Endothelial cell of umbilical vein (primary cell): ENCODE data around the gene ZNF846. TPM values are rescaled to one million over a fixed set of nuclear protein-coding genes. Genes with fewer than 3 reads are reported as not detected.

ENCODE experiments used
- BruUV-seq: library from RNA; stranded (reverse); fragments of 400-500 nt; replicated peaks from 2 replicates; lab custom pipeline; 2021; lab: Mats Ljungman, UMichigan
- CTCF ChIA-PET: fragments of 300-600, 350-600 bp; sonication (Branson Sonifier 250); formaldehyde crosslinking; loops from one replicate; lab custom pipeline; 2021; ENCODE audit warnings: antibody characterized with exemption, inconsistent platforms; lab: Charles Lee
- POLR2A ChIA-PET: fragments of 300-600, 350-600 bp; sonication (Branson Sonifier 250); formaldehyde crosslinking; loops from one replicate; lab custom pipeline; 2021; ENCODE audit warnings: antibody characterized with exemption, inconsistent platforms; lab: Charles Lee
- DNase-seq: peaks from one replicate; pipeline ENCODE4 v3.0.0-alpha.2; 2011; ENCODE audit warnings: low read depth, low spot score
- FAIRE-seq: peaks from 2 replicates; lab custom pipeline; 2011; peaks lifted over from hg19 to GRCh38; lab: Jason Lieb, UNC
- H2AFZ ChIP-seq: 2 replicates; pipeline ENCODE4 v1.6.0; 2012; ENCODE audit warnings: low read depth, low read length, control low read depth, inconsistent platforms
- H3K27ac ChIP-seq: 2 replicates; pipeline ENCODE4 v1.5.1; 2011; ENCODE audit warnings: low read depth, mild to moderate bottlenecking, control low read depth, low read length, moderate library complexity; ENCODE audit not compliant: insufficient read depth
- H3K27me3 ChIP-seq, 2 experiments: 2 replicates each; pipeline versions ENCODE4 v1.6.0 to v1.6.1; 2011; ENCODE audit warnings: low read length in 2 of 2, mixed read lengths in 1 of 2; ENCODE audit not compliant: control insufficient read depth in 2 of 2, insufficient read depth in 2 of 2
- H3K36me3 ChIP-seq, 2 experiments: 2 replicates in 1 of 2; 3 replicates in 1 of 2; pipeline ENCODE4 v1.5.1; 2011; ENCODE audit warnings: low read length in 2 of 2, mild to moderate bottlenecking in 1 of 2, moderate library complexity in 1 of 2; ENCODE audit not compliant: control insufficient read depth in 2 of 2, insufficient read depth in 2 of 2; ENCODE audit errors: extremely low read depth in 1 of 2
- H3K4me1 ChIP-seq: 3 replicates; pipeline ENCODE4 v1.5.1; 2011; ENCODE audit warnings: mild to moderate bottlenecking, low read length; ENCODE audit not compliant: control insufficient read depth, insufficient read depth; ENCODE audit errors: extremely low read depth
- H3K4me2 ChIP-seq: 2 replicates; pipeline ENCODE4 v1.6.1; 2011; ENCODE audit warnings: low read length, control low read depth, mixed read lengths; ENCODE audit not compliant: insufficient read depth
- H3K4me3 ChIP-seq, 3 experiments: fragments of 200-600 bp in 1 of 3; sonication (generic), shearing (Covaris generic) in 1 of 3; replicated peaks in 1 of 3; 2 replicates each; pipeline ENCODE4 v1.5.1; 2011 to 2016; ENCODE audit warnings: control low read depth in 3 of 3, low read length in 3 of 3, mild to moderate bottlenecking in 2 of 3, inconsistent platforms in 1 of 3, low read depth in 1 of 3, moderate library complexity in 1 of 3; ENCODE audit not compliant: insufficient read depth in 1 of 3
- H3K79me2 ChIP-seq: 2 replicates; pipeline ENCODE4 v1.6.0; 2012; ENCODE audit warnings: low read length, inconsistent platforms; ENCODE audit not compliant: control insufficient read depth, insufficient read depth
- H3K9ac ChIP-seq: replicated peaks from 2 replicates; pipeline ENCODE3; 2011; ENCODE audit warnings: low read length, control low read depth; ENCODE audit not compliant: insufficient read depth; ENCODE audit errors: extremely low read depth
- H3K9me1 ChIP-seq: replicated peaks from 3 replicates; pipeline ENCODE4 v1.6.0; 2011; ENCODE audit warnings: mild to moderate bottlenecking, low read length; ENCODE audit not compliant: control insufficient read depth, insufficient read depth; ENCODE audit errors: extremely low read depth
- H3K9me3 ChIP-seq: replicated peaks from 2 replicates; pipeline ENCODE4 v1.5.1; 2012; ENCODE audit warnings: low read length, inconsistent platforms; ENCODE audit not compliant: control insufficient read depth, insufficient read depth
- H4K20me1 ChIP-seq: replicated peaks from 2 replicates; pipeline ENCODE3; 2011; ENCODE audit warnings: mild to moderate bottlenecking, low read length; ENCODE audit not compliant: control insufficient read depth, insufficient read depth; ENCODE audit errors: extremely low read depth
- CTCF ChIP-seq, 2 donors: IDR thresholded peaks; 1 replicate in 1 of 2; 2 replicates in 1 of 2; pipeline ENCODE4 v1.5.1; 2011; ENCODE audit warnings: low read length in 2 of 2, mild to moderate bottlenecking in 2 of 2, moderate library complexity in 2 of 2, control low read depth in 1 of 2, inconsistent platforms in 1 of 2, low read depth in 1 of 2; ENCODE audit not compliant: insufficient read depth in 1 of 2; ENCODE audit errors: extremely low read depth in 1 of 2
- EZH2 ChIP-seq: IDR thresholded peaks from 2 replicates; pipeline ENCODE4 v1.6.1; 2012; ENCODE audit warnings: borderline replicate concordance, low read depth, mild to moderate bottlenecking, moderate library complexity, low read length, inconsistent platforms; ENCODE audit not compliant: severe bottlenecking
- FOS ChIP-seq: IDR thresholded peaks from 2 replicates; pipeline ENCODE4 v1.6.1; 2011; ENCODE audit warnings: mild to moderate bottlenecking, low read length, moderate library complexity, borderline replicate concordance; ENCODE audit not compliant: insufficient read depth
- GATA2 ChIP-seq: IDR thresholded peaks from 2 replicates; pipeline ENCODE4 v1.7.0; 2011; ENCODE audit warnings: low read depth, mild to moderate bottlenecking, moderate library complexity, mixed read lengths, low read length; ENCODE audit not compliant: insufficient read length, insufficient read depth
- JUN ChIP-seq: IDR thresholded peaks from 2 replicates; pipeline ENCODE4 v1.6.1; 2011; ENCODE audit warnings: borderline replicate concordance, low read depth; ENCODE audit not compliant: insufficient read length, insufficient read depth
- MAX ChIP-seq: IDR thresholded peaks from 2 replicates; pipeline ENCODE4 v1.6.1; 2011; ENCODE audit not compliant: insufficient read depth, insufficient read length
- MYC ChIP-seq: IDR thresholded peaks from one replicate; pipeline ENCODE4 v1.6.1; 2011; ENCODE audit warnings: mild to moderate bottlenecking, low read depth, low read length
- POLR2A ChIP-seq: IDR thresholded peaks from 2 replicates; pipeline ENCODE4 v1.6.1; 2012; ENCODE audit warnings: low read depth, mild to moderate bottlenecking, control low read depth, low read length
- POLR2AphosphoS5 ChIP-seq: IDR thresholded peaks from 2 replicates; pipeline ENCODE4 v1.6.1; 2012; ENCODE audit warnings: low read depth, mild to moderate bottlenecking, control low read depth, low read length, moderate library complexity; ENCODE audit not compliant: insufficient read depth
- dilution Hi-C: fragments of 300-500 bp; cut with MboI; formaldehyde crosslinking; loops from one replicate; pipeline ENCODE4 v1.15.0; 2019; ENCODE audit warnings: low sequenced_read_pairs; ENCODE audit not compliant: extremely low pct_ligation_motif_present
- intact Hi-C: fragments of 100-400 bp; cut with micrococcal nuclease; formaldehyde crosslinking; loops from one replicate; pipeline ENCODE4 v1.10.0; 2022
- polyA plus RNA-seq, 4 experiments: library from polyadenylated mRNA; depleted of rRNA in 3 of 4; stranded (reverse) in 3 of 4; unstranded in 1 of 4; fragments of >200 nt; gene quantifications; 2 replicates each; pipeline versions ENCODE4 v1.2.1 to v1.2.3, GENCODE V29; 2011 to 2012; ENCODE audit warnings: missing spikeins in 1 of 4
- total RNA-seq: library from RNA; stranded (reverse); gene quantifications from 2 replicates; pipeline ENCODE4 v1.2.3, GENCODE V29; 2021

Gene ZNF846
- total and polyA plus RNA-seq, 2 donors (not counting 3 experiments of a cell fraction or from before 2014, with no cell fraction given): 3.9 to 8.3 TPM

GRCh38 chr19:9786342-9786741 lies 17.8 kb upstream of the ZNF846 start:
- Histone ChIP-seq H3K4me3 (peak overlapping the region; percentile 77 to 93 (median 78)), H3K9ac (no peak overlapping the region), H3K4me2 (peak overlapping the region; percentile 84), H3K4me1 (peaks cover 4% of the 10 kb centered on the region), H3K9me3 (no peaks in the 10 kb centered on the region), H3K27ac (no peak overlapping the region), H2AFZ (peak overlapping the region; percentile 100), H3K9me1 (no peaks in the 10 kb centered on the region), H3K36me3 (no peaks in the 10 kb centered on the region), H4K20me1 (no peaks in the 10 kb centered on the region), H3K27me3 (no peaks in the 10 kb centered on the region), H3K79me2 (no peaks in the 10 kb centered on the region)
- FAIRE-seq (no peak), DNase-seq (no peak)
- BruUV-seq: no TSS peak
- intact Hi-C loops: no loop called here
- POLR2A ChIA-PET: no interaction called here
- TF ChIP-seq MAX (no peak), POLR2A (no peak), JUN (no peak), GATA2 (no peak), EZH2 (no peak), POLR2AphosphoS5 (no peak), CTCF (IDR thresholded peaks at IDR 0.05; ENCODE audit: extremely low read depth in 1 of 2, insufficient read depth in 1 of 2, low read depth in 1 of 2, low read length in 2 of 2) (no peak), MYC (no peak), FOS (no peak)
- CTCF ChIA-PET: no interaction called here
- dilution Hi-C loops: no loop called here
